Choroid plexus epithelial cell (primary cell): ENCODE data around the gene TTC7B.

ENCODE experiments used
- DNase-seq: peaks from one replicate; pipeline ENCODE4 v3.0.0-alpha.2; 2010; ENCODE audit warnings: low read depth
- H3K4me3 ChIP-seq: 2 replicates; pipeline ENCODE4 v1.5.1; 2011; ENCODE audit warnings: low read depth, mild to moderate bottlenecking, control low read depth, low read length, moderate library complexity
- TF ChIP-seq, protein P1 (sequence below): conservative IDR thresholded peaks from 2 replicates; pipeline ENCODE4 v1.5.1; 2011; ENCODE audit warnings: low read depth, mild to moderate bottlenecking, control low read depth, inconsistent platforms, low read length, moderate library complexity

Gene TTC7B

DNA sequence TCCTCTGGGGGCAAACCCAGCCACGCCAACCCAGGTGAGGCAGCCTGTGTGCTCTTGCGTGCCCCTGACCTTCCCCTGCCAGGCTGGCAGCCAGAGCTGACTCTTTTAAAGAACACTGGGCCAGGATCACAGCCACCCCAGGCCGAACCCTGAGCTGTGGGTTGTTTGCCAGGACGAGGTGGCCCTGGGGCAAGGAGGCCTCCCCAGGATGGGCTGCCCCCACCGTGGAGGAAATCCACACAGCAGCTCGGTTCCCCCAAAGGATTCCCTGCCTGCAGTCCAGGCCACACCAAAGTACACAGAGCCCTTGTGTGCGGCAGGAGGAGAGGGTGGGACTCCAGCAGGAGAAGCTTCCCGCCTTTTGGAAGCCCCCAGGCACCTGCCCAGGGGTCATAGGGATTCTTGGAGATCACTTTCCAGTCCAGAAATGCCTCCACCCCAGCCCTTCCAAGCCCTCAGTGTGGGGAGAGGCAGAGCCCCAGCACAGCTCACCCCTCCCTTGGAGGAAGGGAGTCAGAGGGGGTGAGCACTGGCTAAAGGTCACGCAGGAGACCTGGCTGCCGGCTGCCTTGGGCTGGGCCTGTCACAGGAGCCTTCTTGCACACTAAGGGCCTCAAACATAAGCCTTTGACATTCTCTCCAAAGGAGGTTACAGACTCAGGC lies 303.8 kb downstream of the TTC7B start:
- TF ChIP-seq, protein P1, sequence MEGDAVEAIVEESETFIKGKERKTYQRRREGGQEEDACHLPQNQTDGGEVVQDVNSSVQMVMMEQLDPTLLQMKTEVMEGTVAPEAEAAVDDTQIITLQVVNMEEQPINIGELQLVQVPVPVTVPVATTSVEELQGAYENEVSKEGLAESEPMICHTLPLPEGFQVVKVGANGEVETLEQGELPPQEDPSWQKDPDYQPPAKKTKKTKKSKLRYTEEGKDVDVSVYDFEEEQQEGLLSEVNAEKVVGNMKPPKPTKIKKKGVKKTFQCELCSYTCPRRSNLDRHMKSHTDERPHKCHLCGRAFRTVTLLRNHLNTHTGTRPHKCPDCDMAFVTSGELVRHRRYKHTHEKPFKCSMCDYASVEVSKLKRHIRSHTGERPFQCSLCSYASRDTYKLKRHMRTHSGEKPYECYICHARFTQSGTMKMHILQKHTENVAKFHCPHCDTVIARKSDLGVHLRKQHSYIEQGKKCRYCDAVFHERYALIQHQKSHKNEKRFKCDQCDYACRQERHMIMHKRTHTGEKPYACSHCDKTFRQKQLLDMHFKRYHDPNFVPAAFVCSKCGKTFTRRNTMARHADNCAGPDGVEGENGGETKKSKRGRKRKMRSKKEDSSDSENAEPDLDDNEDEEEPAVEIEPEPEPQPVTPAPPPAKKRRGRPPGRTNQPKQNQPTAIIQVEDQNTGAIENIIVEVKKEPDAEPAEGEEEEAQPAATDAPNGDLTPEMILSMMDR = no peak
- no peak for DNase-seq
- no peak overlapping the region for H3K4me3 ChIP-seq

DNA sequence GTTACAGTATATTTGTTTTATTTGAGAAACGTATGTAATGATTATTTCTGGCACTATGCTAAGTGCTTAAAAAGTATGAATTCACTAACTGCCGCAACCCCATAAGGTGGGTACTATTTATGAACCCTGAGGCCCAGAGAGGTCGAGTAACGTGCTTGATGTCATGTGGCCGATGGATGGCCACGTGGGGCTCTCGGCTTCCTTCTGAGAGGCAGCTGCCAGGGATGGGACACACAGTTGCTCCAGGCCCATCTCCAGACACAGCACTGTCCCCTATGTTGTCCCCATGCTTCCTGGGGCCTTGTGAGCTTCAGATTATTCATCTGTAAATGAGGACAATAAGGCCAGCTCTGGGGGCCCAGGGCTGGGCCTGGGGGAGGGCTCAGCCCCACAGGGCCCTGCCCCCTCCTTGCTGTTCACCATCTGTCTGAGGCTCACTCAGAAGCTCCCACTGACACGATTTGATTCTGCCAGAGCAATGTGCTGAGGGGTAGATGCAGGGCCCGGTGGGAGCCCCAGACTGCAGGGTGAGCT lies 304.4 kb downstream of the TTC7B start:
- H3K4me3 ChIP-seq = no peak overlapping the region
- no peak for DNase-seq
- TF ChIP-seq, protein P1 = no peak

DNA sequence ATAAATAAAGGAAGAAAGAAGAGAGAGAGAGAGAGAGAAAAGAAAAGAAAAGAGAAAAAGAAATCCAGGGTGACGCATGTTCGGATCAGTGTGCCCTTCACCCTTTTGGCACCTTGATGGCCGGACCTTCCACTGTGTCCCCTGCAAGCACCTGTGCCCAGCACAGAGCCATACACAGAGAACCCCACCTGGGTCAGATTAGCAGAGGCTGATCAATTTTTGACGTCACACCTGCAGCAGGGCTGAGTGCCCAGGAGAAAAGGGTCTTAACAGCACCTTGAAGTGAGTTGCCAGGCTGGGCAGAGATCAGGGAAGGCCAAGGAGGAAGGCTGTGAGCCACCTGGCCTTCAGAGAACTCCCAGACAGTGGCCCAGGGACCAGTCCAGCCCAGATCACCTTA lies 305.0 kb downstream of the TTC7B start:
- DNase-seq = no peak
- TF ChIP-seq, protein P1 = no peak
- no peak overlapping the region for H3K4me3 ChIP-seq

DNA sequence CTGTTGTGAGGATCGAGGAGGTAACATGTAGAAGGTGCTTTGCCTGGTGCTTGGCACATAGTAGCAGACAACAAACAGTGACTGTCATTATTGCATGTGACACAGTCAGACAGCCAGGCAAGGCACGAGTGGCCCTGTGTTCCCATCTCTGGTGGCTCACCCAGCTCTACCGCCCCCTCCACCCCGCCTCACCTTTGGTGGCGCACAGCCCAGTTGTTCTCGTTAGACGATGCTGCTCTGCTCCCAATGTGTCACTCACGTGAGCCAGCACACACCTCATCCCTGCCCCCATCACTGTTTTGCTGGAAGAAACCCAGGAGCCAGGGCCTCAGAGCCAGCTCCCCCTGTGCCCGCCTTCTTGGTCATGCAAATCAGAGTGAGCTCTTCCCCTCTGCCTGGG lies 306.1 kb downstream of the TTC7B start:
- TF ChIP-seq, protein P1 = no peak
- DNase-seq = no peak
- no peak overlapping the region for H3K4me3 ChIP-seq

DNA sequence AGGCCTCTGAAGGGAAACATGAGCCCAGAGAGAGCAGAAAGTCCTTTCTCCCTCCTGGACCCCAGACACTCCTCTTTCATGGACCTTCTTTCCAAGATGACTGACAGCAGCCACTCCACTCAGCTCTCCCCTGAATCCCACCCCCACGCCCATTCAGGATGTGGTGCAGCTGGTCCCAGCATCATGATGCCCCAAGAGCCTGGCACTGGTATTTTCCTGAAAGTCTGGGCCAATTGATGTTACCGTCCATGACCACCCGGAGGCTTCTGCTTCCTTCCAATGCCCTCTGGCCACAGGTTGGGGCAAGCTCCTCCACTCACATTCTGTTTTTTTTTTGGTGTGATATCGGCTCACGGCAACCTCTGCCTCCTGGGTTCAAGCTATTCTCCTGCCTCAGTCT lies 306.8 kb downstream of the TTC7B start:
- TF ChIP-seq, protein P1 = no peak
- no peak for DNase-seq
- H3K4me3 ChIP-seq = no peak overlapping the region

DNA sequence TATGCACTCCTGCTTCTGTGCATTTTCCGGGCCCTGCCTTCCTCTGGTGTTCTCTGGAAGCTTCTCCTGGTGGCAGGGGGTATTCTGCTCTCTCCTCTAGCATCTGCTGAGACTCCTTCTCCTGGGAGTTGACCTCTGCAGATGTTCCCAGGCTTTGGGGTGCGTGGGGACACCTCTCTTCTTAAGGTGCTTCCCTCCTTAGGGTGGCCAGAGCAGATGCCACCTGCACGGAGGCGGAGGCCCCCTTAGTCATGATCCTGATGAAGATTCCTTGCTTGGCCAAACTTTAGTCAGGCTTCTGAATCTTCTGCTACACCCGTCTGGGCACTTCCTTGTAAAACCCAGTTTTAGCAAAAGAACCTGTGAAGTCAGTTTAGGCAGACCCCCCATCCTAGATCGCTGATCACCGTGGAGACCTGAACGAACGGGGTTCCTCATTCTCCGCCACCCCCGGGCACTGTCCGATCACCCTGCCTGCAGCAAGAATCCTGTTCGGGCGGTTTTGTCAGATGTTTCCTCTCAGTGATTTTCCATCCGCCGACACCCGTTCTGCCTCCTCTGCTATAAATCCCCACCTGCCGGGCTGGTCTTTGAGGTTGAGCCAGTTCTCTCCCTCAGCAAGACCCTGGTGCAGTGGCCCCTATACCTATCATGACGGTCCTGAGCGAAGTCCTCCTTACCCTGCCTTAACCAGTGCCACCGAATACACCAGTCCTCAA lies 307.5 kb downstream of the TTC7B start:
- TF ChIP-seq, protein P1 = no peak
- H3K4me3 ChIP-seq = no peak overlapping the region
- DNase-seq = no peak
